ENCODE data around the gene RARG.

RARG gene

DNA sequence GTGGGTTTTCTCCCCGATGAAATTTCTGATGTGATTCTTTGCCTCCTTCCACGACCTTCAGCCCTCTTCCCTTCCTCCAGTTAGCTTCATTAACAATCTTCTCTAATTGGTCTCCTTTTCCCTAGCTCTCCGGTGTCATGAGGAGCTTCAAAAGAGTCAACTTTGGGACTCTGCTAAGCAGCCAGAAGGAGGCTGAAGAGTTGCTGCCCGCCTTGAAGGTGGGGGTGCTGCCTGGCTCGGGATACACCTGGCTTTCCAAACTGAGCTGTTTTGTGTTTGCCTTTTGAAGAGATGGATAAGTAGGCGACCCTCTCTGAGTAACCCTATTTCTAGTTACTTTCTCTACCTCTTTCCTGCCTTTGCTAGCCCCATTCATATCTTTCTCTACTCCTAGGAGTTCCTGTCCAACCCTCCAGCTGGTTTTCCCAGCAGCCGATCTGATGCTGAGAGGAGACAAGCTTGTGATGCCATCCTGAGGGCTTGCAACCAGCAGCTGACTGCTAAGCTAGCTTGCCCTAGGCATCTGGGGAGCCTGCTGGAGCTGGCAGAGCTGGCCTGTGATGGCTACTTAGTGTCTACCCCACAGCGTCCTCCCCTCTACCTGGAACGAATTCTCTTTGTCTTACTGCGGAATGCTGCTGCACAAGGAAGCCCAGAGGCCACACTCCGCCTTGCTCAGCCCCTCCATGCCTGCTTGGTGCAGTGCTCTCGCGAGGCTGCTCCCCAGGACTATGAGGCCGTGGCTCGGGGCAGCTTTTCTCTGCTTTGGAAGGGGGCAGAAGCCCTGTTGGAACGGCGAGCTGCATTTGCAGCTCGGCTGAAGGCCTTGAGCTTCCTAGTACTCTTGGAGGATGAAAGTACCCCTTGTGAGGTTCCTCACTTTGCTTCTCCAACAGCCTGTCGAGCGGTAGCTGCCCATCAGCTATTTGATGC is 36.9 kb upstream of the RARG start:
- TF ChIP-seq, protein P1, sequence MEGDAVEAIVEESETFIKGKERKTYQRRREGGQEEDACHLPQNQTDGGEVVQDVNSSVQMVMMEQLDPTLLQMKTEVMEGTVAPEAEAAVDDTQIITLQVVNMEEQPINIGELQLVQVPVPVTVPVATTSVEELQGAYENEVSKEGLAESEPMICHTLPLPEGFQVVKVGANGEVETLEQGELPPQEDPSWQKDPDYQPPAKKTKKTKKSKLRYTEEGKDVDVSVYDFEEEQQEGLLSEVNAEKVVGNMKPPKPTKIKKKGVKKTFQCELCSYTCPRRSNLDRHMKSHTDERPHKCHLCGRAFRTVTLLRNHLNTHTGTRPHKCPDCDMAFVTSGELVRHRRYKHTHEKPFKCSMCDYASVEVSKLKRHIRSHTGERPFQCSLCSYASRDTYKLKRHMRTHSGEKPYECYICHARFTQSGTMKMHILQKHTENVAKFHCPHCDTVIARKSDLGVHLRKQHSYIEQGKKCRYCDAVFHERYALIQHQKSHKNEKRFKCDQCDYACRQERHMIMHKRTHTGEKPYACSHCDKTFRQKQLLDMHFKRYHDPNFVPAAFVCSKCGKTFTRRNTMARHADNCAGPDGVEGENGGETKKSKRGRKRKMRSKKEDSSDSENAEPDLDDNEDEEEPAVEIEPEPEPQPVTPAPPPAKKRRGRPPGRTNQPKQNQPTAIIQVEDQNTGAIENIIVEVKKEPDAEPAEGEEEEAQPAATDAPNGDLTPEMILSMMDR (conservative IDR thresholded peaks at IDR 0.05; ENCODE audit: low read depth, low read length), result no peak
- peak overlapping the region; percentile 92 for H3K4me3 ChIP-seq (ENCODE audit: low read length)
- DNase-seq (ENCODE audit: low read depth), result no peak

- peak within 1 kb of the TSS; percentile 92 for H3K4me3 ChIP-seq (ENCODE audit: low read length)
- TF ChIP-seq, protein P1 (conservative IDR thresholded peaks at IDR 0.05; ENCODE audit: low read depth, low read length), result peak; percentile 37
- DNase-seq (ENCODE audit: low read depth), result no peak
These were observed 36.1 kb upstream of the RARG start, which contains the start of gene ESPL1 for GRCh38 chr12:53267999-53268629. ESPL1 (plus strand) TSS chr12:53268299; CDS start chr12:53268767, 468 bp downstream.

GRCh38 chr12:53267306-53267998 is 35.4 kb upstream of the RARG start:
- DNase-seq (ENCODE audit: low read depth), result no peak
- TF ChIP-seq, protein P1 (conservative IDR thresholded peaks at IDR 0.05; ENCODE audit: low read depth, low read length), result no peak
- peak overlapping the region; percentile 92 for H3K4me3 ChIP-seq (ENCODE audit: low read length)

- TF ChIP-seq, protein P1 (conservative IDR thresholded peaks at IDR 0.05; ENCODE audit: low read depth, low read length), result no peak
- DNase-seq (ENCODE audit: low read depth), result no peak
- no peak overlapping the region for H3K4me3 ChIP-seq (ENCODE audit: low read length)
These were observed 33.8 kb upstream of the RARG start for GRCh38 chr12:53265783-53266182.

DNA sequence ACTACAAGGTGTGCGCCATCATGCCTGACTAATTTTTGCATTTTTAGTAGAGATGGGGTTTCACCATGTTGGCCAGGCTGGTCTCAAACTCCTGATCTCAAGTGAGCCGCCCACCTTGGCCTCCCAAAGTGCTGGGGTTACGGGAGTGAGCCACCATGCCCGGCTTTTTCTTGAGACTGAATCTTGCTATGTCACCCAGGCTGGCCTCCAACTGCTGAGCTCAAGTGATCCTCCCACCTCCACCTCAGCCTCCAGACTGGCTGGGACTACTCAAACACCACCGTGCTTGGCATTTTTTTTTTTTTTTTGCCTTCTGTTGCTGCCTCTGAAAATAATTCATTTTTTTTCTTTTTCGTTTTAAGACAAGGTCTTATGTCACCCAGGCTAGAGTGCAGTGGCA is 27.9 kb upstream of the RARG start:
- no peak for DNase-seq (ENCODE audit: low read depth)
- TF ChIP-seq, protein P1 (conservative IDR thresholded peaks at IDR 0.05; ENCODE audit: low read depth, low read length), result no peak
- H3K4me3 ChIP-seq (ENCODE audit: low read length), result no peak overlapping the region

DNA sequence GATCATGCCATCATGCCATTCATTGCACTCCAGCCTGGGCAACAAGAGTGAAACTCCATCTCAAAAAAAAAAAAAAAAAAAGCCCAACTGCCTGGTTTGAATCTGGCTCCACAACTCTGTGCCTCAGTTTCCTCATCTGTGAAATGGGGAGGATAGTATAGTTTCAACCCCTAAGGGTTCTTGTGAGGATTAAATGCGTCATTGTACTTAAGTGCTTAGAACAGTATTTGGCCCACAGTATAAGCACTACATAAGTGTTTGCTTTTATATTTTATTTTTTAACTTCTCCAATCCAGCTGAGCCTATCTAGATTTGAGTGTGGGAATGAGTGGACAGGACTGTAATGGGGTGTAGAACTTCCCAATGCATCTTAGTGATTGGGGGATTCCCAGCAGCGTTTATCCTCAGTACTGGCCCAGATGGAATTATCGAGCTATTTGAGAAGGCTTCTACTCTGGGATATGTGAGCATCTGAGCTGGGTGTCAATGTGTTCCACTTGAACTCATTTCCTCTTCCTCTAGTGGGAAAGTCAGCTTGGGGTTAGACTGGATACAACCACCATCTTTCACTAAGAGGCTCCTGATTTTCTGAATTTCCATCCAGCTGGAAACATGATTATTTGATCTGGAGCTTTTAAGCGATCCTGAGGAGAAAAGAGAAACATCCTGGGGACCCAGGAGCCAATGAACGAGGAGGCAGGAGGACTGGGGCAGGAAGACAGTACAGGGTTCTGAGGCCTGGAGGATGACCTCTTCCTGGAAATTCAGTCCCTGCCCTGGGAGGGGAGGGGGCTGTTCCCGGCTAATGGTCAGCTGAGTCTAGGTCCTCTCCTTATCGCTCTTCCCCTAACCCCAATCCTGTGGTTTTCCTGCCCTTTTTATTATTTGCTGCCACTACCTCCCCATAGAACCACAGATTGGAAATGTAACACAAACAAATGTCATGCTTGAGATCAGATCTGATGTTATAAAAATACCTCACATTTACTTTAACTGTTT is 26.8 kb upstream of the RARG start:
- no peak overlapping the region for H3K4me3 ChIP-seq (ENCODE audit: low read length)
- no peak for DNase-seq (ENCODE audit: low read depth)
- TF ChIP-seq, protein P1 (conservative IDR thresholded peaks at IDR 0.05; ENCODE audit: low read depth, low read length), result no peak

All from retinal pigment epithelial cell (primary cell).